NCI-H146 treated with DMSO at 0.1 percent for 48 hours (cell line): ENCODE data around the gene SIGLECL1.

Experiments used
- DNase-seq: peaks from one replicate; lab custom pipeline; 2025; ENCODE audit not compliant: unreplicated experiment; lab: John Stamatoyannopoulos, UW

SIGLECL1 gene

GRCh38 chr19:51295382-51296126 lies 44.7 kb downstream of the SIGLECL1 start:
- no peak for DNase-seq

DNA sequence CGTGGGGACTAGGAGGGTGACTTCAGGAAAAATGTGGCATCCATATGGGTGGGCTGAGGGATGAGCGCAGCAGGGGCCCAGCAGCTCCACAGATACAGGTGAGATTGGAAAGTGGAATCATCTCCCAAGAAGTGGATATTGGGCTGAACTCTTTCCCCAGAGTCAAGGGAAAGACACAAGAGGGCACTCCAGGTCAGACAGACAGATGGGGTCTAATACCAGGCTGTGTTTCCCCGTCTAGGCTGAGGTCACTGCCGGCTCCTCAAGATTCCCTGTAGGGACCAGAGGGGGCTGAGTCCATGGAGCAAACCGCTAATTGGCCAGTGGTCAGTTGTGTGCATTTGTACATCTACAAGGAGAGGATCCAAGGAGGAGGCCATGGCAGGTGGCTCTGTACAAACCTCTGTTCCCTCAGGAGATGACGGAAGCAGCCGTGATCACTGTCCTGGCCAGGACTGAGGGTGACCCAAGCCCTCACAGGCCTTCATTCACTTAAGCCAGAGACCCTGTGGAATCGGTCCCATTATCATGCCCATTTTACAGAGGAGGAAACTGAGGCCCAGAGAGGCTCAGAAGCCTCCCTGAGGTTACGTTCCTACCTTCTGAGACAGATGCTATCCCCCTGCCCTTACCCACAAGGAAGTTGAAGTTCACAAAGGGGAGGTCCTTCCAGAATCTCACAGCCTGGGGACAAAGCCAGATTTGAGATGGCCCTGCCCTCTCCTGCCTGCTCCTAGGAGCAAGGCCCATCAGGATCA lies 45.6 kb downstream of the SIGLECL1 start:
- no peak for DNase-seq

- no peak for DNase-seq
These were observed 46.5 kb downstream of the SIGLECL1 start for GRCh38 chr19:51297406-51297805.

DNA sequence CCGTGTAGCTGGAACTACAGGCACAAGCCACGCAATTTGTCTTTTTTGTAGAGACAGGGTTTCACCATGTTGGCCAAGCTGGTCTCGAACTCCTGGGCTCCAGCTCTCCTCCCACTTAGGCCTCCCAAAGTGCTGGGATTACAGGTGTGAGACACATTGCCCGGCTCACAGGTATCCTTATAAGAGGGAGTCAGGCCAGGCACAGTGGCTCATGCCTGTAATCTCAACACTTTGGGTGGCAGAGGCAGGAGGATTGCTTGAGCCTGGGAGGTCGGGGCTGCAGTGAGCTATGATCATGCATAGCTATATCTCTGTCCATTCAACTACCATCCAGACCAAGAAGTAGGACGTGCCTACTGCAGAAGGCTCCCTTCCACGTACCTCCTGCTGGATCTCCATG lies 50.4 kb downstream of the SIGLECL1 start:
- no peak for DNase-seq

DNA sequence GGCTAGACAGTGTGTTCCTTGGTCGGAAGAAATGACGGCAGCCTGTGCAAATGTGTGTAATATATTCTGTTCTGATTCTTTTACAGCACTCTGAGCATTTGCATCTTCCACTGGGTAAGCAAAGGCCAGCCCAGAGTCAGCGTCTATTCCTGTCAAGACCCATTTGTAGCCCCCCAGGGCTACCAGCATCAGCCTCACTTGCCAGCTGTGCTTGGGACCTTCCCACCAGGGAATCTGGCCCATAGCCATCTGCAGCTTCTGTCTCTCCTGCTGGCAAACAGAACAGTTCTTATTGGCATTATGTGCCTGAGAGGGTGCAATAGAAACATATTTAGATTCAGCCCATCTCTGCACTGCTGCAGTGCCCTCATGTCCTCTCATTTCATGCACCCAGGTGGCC lies 54.6 kb downstream of the SIGLECL1 start:
- no peak for DNase-seq

DNA sequence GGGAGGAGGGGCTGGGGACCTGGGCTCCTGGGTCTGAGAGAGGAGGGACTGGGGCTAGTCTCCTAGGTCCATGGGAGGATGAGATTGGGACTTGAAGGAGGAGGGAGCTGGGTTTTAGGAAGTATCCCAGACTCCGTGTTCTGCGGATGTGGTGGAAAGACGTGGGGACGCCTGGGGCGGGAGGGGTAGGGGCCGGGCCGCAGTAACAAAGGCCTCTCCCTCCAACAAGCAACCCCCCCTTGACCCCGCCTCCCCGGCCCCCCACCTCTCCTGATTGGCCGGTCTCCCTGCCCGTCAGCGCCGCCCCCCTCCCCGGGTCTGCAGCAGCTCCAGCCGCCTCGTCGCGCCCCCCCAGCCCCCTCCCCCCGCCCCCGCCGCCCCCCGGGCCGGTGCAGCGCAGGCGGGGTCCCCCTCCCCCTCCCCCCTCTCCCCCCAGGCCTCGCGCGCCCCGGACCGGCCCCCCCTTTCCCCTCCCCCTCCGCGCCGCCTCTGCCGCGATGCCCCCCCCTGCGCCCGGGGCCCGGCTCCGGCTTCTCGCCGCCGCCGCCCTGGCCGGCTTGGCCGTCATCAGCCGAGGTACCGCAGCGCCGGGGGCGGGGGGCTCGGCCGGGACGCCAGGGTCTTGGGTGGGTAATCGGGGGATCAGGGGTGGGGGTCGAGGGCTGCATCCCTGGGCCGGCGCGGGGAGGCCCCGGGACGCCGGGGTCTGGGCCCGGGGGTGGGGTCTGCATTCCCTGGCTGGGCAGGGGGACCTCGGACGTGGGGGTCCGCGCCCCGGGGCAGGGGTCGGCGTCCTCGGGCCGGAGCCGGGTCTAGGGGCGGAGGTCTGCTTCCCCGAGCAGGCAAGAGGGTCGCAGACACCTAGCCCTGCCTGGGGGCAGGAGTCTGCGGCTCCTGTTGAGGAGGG lies 60.7 kb downstream of the SIGLECL1 start, which contains the start of gene IGLON5:
Gene IGLON5, plus strand, starts transcription at position 294 of the 907 bp plus-strand sequence. Its CDS starts 204 bp downstream, at position 498.
- no peak for DNase-seq

GRCh38 chr19:51316688-51317087 lies 65.8 kb downstream of the SIGLECL1 start:
- DNase-seq: no peak

DNA sequence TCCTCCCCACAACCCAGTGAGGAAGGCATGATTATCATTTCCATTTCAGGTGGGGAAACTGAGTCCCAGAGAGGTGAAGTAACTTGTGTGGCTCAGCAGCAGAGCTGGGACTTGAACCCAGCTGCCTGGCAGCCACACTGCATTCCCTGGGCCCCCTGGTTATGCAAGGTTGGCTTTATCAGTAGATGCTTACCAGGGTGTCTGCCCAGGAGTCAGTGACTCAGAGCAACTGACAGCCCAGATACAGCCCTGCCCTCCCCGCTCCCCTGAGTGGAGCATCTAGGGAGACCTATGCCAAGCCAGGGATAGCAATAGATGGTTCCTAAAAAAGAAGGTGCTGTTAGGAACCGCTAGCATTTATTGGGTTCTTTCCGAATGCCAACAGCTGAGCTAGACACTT lies 66.5 kb downstream of the SIGLECL1 start:
- DNase-seq: no peak

DNA sequence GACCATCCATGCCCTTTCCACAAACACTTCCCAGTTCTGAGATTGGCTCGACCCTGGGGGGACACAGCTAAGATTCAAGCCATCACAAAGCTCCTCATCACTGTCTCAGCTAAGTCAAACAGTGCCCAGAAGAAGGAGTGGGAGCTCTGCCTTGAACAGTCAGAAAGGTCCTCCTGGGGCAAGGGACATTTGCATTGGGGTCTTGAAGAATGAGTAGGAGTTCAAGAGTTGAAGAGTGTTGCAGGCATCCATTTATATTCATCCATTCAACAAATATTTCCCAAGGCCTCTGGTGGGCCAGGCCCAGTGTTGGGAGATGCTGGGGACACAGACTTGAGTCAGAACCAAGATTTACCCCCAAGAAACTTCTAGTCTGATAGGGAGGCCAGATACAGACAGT lies 67.1 kb downstream of the SIGLECL1 start:
- DNase-seq: no peak
